ENCODE measurements around the gene NECAB2.
"Not testable (repeated sequence)": the region's sequence is repeated elsewhere in the genome, so short reads cannot be mapped to it uniquely, and the experiment has no call there.

Gene NECAB2

GRCh38 chr16:83940630-83941378, 27.2 kb upstream of the NECAB2 start:
- no peak for DNase-seq (ENCODE audit: low spot score)
- TF ChIP-seq, protein P1, sequence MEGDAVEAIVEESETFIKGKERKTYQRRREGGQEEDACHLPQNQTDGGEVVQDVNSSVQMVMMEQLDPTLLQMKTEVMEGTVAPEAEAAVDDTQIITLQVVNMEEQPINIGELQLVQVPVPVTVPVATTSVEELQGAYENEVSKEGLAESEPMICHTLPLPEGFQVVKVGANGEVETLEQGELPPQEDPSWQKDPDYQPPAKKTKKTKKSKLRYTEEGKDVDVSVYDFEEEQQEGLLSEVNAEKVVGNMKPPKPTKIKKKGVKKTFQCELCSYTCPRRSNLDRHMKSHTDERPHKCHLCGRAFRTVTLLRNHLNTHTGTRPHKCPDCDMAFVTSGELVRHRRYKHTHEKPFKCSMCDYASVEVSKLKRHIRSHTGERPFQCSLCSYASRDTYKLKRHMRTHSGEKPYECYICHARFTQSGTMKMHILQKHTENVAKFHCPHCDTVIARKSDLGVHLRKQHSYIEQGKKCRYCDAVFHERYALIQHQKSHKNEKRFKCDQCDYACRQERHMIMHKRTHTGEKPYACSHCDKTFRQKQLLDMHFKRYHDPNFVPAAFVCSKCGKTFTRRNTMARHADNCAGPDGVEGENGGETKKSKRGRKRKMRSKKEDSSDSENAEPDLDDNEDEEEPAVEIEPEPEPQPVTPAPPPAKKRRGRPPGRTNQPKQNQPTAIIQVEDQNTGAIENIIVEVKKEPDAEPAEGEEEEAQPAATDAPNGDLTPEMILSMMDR (IDR thresholded peaks at IDR 0.05; ENCODE audit: borderline replicate concordance, control extremely low read depth, extremely low read depth, insufficient read depth, missing control alignments): no peak
- in situ Hi-C loops (cut with MboI; ENCODE audit: low sequenced_read_pairs, unreplicated experiment): no loop called here

DNA sequence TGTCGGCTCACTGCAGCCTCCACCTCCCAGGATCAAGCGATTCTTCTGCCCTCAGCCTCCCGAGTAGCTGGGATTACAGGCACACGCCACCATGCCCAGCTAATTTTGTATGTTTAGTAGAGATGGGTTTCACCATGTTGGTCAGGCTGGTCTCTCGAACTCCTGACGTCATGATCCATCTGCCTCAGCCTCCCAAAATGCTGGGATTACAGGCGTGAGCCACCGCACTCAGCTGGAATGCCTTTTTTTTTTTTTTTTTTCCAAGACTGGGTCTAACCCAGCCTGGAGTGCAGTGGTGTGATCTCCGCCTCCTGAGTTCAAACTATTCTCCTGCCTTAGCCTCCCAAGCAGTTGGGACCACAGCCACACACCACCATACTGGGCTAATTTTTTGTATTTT, 26.5 kb upstream of the NECAB2 start:
- DNase-seq (ENCODE audit: low spot score): not testable (repeated sequence)

GRCh38 chr16:83942074-83942473, 26.0 kb upstream of the NECAB2 start:
- TF ChIP-seq, protein P1 (IDR thresholded peaks at IDR 0.05; ENCODE audit: borderline replicate concordance, control extremely low read depth, extremely low read depth, insufficient read depth, missing control alignments): no peak
- in situ Hi-C loops (cut with MboI; ENCODE audit: low sequenced_read_pairs, unreplicated experiment): no loop called here
- no peak for DNase-seq (ENCODE audit: low spot score)

More for the DNA sequence above, 26.5 kb upstream of the NECAB2 start:
- in situ Hi-C loops (cut with MboI; ENCODE audit: low sequenced_read_pairs, unreplicated experiment): not testable (repeated sequence)

- TF ChIP-seq, protein P1 (IDR thresholded peaks at IDR 0.05; ENCODE audit: borderline replicate concordance, control extremely low read depth, extremely low read depth, insufficient read depth, missing control alignments): no peak
- in situ Hi-C loops (cut with MboI; ENCODE audit: low sequenced_read_pairs, unreplicated experiment): no loop called here
- DNase-seq (ENCODE audit: low spot score): no peak
These were observed 25.1 kb upstream of the NECAB2 start for GRCh38 chr16:83942815-83943515.

GRCh38 chr16:83943516-83944050, 24.5 kb upstream of the NECAB2 start:
- in situ Hi-C loops (cut with MboI; ENCODE audit: low sequenced_read_pairs, unreplicated experiment): no loop called here
- no peak for DNase-seq (ENCODE audit: low spot score)
- TF ChIP-seq, protein P1 (IDR thresholded peaks at IDR 0.05; ENCODE audit: borderline replicate concordance, control extremely low read depth, extremely low read depth, insufficient read depth, missing control alignments): no peak

DNA sequence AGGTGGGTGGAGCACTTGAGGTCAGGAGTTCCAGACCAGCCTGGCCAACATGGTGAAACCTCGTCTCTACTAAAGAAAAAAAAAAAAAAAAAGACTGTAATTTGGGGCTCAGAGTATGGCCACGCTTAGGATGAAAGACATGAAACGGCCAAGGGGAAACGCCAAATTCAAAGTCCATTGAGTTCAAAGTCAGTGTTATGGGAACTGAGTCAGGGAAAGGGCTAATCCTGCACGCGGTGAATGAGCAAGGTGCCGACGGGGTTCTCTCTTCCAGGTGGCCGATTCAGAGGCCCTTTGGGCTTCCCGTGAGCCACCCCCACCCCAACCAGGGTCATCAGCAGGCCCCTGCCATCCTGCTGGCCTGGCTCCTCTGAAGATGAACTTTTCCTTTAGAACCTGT, 22.5 kb upstream of the NECAB2 start:
- no peak for DNase-seq (ENCODE audit: low spot score)
- TF ChIP-seq, protein P1 (IDR thresholded peaks at IDR 0.05; ENCODE audit: borderline replicate concordance, control extremely low read depth, extremely low read depth, insufficient read depth, missing control alignments): no peak
- in situ Hi-C loops (cut with MboI; ENCODE audit: low sequenced_read_pairs, unreplicated experiment): no loop called here
